Measurements from ENCODE around the gene MYO18A.

The MYO18A gene

DNA sequence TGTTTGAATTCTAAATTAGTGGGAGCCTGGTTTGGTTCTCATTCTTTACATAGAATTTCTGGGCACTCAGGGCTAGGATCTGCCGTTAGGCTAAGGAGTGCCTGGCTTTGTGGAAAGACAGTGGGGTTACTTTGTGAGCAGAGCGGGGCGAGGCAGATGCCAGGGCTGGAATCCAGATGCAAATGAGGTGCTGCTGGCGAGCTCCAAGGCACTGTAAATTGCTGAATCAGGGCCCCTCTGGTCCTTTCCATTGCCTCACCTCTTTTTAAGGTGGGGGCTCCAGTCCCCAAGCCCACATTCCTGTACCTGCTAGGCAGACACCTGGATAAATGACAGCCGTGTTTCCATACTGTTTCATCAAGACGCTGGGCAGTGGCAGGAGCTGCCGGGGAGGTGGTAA, 103.5 kb downstream of the MYO18A start:
- no peak for DNase-seq

DNA sequence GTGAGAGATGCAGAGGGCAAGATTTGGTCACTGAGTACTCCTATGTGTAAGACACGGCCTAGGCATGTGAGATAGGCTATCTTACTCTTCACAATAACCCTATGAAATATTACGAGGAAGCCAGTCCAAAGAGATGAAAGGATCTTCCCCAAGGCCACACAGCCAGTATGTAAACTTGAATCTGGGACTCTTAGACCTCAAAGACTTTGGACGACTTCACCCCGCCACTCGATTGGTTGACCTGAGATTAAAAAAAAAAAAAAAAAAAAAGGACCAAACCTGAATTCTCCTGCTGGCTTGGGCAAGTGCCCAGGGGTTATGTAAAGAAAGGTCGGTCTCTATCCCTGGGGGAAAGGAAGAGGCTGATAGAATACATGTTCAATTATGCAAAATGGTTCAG, 104.1 kb downstream of the MYO18A start:
- no peak for DNase-seq

DNA sequence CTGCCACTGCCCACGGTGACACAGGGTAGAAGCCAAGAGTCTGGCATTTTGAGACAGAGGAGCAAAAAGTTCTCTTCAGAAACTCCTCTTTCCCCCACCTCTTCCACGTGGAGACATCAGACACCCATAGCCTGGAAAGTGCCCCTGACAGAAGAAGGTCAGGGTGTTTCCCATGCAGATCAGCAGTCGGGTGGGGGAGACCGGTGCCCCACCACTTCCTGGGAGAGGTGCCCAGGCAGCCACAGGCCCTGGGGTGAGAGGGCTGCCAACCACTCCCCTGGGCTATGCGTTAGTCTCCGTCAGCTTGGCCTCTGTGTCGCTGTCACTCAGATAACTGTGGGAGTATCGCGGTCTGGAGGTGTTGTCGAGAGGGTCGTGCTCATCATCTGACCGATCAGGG, 105.7 kb downstream of the MYO18A start:
- no peak for DNase-seq

DNA sequence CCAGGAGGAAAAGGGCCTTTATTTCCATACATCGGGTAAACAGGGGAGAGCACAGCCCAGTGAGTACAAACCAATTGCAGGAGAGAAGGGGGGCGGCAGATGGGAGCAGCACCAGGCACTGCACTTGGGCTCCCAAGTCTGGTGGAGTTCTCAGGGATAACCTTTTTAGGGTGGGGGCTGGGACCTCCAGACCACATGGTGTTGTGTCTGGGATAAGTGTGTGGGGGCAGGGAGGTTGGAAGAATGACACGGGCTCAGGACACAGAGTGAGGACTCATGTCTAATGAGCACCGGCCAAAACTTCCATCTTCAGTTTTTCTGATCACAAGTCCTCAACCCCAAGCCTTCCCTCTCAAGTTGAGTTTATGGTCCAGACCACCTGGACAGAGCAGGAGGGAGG, 106.7 kb downstream of the MYO18A start:
- no peak for DNase-seq

DNA sequence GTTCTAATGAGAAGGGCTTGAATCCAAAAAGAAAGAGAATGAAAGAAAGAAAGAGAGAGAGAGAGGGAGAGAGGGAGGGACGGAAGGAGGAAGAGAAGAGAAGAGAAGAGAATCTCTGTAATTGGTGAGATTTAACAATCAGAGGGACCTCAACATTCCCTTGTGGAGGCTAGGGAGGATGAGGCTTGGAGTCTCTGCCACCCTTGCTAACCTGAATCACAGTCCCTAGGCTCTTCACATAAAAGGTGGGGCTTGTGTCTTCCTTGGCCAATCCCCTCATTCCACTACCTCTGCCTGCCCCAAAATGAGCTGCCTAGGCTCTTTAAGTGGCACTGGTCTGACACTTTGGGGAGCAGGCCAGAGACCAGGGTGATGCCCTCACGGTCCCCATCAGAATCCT, 107.2 kb downstream of the MYO18A start:
- DNase-seq = no peak

DNA sequence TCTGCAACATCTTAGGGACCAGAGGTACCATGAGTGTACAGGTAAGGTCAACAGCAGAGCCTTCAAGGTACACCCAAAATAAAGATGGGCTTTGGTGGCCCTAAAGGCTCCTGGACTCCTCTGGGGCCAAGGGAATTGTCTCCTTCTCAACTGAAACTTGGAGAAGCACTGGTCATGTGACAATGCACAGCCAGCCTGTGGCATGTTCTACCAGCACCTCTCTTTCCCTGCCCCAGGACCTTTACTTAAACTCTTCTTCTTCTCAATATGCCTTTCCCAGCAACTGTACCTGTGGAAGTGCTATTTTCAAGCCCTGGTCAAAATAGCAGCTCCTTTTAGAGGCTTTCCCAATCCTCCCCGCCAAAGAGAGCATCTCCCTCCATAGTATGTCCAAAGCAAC, 108.9 kb downstream of the MYO18A start:
- DNase-seq = no peak

DNA sequence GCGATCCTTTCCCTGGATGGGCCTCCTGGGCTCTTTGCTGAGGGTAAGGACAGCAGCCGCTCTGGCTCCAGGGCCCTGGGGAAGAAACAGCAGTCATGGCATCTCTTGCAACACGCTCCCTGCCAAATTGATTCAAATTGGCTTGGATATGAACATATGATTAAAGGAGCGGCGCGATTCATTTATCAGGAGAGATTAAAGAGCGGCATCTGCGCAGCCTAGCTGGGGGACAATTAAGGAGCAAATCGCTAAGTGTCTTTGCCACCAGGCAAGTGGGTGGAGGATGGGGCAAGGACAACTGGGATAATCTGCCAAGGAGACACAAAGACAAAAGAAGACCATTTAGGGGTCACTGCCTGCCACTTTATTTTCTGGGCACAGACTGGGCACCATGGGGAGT, 109.4 kb downstream of the MYO18A start:
- no peak for DNase-seq

DNA sequence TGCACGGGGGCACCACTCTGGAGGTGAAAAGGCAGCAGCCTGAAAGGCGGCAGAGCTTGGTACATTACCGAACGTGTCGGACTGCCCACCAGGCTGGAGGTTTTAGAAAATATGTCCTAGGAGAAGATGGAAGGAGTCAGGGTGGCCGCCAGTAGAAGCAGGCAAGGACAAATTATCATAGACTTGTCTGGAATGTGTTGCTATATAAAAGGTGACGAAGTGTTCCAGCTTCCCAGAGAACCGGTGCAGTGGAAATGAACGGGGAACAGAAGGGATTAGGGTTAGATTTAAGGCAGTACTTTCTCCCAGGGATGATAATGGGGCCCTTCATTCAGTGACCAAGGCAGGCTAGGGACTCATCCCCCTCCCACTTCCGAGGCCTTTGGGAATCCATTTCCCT, 109.9 kb downstream of the MYO18A start:
- no peak for DNase-seq

GRCh38 chr17:29069526-29070041, 110.6 kb downstream of the MYO18A start:
- no peak for DNase-seq

- no peak for DNase-seq
Observed at GRCh38 chr17:29068818-29069217, 111.4 kb downstream of the MYO18A start.

DNA sequence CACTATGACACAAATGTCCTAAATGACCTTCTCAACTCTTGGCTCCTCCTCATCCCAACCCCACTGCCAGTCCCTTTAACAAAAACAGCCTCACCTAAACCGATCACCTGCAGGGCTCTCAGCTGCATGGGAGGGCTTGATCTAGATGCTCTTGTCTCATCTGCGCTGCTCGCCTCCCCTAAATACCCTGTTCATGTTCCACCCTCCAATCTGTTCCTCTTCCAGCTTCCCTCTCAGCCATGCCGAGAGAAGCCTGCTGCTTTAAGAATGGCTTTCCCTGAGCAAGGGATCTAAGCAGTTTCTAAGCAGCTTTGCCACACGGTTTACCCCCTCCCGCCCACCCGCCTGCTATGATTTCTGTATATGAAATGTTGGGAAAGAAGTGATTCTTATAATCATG, 113.6 kb downstream of the MYO18A start:
- no peak for DNase-seq

DNA sequence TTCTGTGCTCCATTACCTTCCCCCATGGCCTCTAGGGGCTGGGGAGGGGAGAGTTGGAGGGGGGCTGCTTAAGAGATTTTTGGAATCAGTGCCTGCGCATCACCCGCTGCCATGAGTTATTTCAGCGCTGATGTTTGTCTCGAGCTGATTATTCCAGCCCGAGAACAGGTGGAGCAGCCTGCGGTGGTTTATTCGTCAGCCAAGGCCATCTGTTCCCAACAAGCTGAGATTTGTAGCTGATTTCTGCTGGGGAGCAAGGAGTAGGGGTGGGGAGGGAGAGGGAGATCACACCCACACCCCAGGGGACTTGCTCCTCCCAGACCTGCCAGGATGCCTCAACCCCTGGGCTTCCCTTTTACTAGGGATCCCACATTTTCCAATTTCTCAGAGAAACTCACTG, 114.2 kb downstream of the MYO18A start:
- no peak for DNase-seq

DNA sequence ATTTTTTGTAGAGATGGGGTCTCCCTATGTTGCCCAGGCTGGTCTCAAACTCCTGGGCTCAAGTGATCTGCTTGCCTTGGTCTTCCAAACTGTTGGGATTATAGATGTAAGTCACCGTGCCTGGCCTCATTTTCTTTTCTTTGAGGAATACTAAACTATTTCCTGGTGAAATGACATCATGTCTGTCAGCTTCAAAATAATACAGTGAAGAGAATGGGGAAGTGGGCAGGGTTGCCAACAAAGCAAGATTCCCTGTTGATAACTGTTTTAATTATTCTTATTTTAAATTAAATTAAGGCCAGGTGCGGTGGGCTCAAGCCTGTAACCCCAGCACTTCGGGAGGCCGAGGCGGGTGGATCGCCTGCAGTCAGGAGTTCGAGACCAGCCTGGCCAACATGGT, 116.2 kb downstream of the MYO18A start:
- no peak for DNase-seq

DNA sequence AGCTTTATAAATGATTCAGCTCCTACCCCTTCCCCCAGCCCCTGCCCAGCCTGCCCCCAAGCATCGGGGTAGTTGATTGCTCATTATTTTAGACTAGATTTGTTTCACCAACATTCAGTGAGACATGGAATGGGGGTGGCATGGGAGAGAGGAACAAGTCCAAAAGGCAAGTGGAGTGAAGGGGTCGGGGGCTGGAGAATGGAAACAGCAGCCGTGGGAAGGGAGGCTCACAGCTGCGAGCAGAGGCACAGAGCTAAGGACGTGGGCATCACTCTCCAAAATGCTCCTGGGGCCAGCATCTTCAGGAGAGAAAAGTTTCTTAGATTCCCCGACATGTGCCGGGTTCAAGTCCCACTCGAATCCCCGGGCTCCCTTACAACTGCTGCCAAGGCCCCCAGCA, 118.0 kb downstream of the MYO18A start:
- no peak for DNase-seq

- DNase-seq = no peak
Observed at GRCh38 chr17:29061036-29061435, 119.2 kb downstream of the MYO18A start.

GRCh38 chr17:29060475-29060874, 119.7 kb downstream of the MYO18A start:
- DNase-seq = no peak

GRCh38 chr17:29059281-29059680, 120.9 kb downstream of the MYO18A start:
- DNase-seq = no peak

- DNase-seq = no peak
Observed at GRCh38 chr17:29058391-29058790, 121.8 kb downstream of the MYO18A start.

DNA sequence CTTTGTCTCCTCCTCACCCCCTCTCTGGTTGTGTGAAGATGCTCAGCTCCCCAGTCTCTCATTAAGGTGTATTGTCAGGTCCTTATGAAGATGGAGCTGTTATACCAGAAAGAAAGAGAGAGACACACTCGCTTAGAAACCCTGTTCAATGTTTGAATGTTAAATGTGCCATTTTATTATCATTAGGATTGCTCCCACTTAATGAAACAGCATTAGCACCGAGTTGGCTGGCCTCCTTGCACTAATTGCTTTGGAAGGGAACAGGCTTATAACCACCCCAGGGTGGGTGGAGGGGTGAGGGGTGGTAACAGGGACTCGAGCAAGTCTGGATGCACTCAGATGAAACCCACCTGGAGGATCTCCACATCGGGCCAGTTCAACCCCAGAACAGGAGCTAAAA, 122.8 kb downstream of the MYO18A start:
- no peak for DNase-seq

GRCh38 chr17:29054835-29055234, 125.4 kb downstream of the MYO18A start:
- no peak for DNase-seq

GRCh38 chr17:29051731-29052130, 128.5 kb downstream of the MYO18A start:
- no peak for DNase-seq

DNA sequence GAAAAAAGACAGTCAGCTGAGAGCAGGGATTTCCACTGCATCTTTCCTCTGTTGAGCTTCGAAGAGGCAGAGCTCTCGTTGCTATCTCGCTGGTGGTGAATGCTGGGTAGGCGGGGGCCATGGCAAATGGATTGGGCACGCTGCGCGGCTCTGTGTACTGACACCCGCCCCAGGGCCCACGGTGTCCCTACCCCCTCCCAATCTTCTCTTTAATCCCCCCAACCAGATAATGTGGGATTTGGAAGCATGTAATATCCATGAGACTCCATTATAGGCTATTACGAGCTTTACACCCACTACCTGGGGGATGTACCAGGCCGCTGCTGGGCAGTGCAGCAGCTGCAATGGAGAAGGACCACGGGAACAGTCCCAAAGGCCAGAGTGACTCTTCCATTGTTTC, 129.0 kb downstream of the MYO18A start:
- no peak for DNase-seq

- DNase-seq = no peak
Observed at GRCh38 chr17:29050176-29050575, 130.0 kb downstream of the MYO18A start.

DNA sequence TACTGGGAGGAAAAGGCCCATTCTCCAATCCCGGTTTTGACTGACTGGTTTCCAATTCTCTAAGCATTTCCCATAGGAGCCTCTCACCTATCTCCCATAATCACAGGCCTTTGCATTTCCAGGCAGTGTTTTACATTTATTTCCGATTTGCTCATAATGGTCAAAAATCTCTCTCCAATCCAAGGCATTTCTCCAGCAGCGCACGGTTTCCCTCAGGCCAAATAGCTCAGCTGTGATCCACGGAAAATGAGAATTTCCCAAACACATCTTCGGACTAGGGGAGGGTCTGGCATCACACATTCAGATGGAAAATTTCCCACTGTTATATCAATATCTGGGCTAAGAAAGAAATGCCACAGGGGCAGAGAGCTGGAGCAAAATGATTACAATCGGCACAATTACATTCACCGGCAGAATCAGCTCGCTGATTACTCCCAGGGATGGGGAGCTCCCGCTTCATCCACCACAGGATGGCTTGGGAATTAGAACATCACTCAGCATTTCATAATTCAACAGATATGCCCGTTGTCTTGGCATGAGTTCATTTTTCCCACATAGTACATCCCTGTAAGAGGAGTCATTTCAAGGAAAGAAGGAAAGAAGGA, 130.6 kb downstream of the MYO18A start:
- no peak for DNase-seq
